ENCODE measurements around the gene IGSF22.

IGSF22 gene

GRCh38 chr11:18713646-18714442 is 12.1 kb downstream of the IGSF22 start:
- DNase-seq (ENCODE audit: low read depth), result no peak

- DNase-seq (ENCODE audit: low read depth), result no peak
Measured at GRCh38 chr11:18710545-18710944, 15.4 kb downstream of the IGSF22 start.

- no peak for DNase-seq (ENCODE audit: low read depth)
Measured at GRCh38 chr11:18709414-18709813, 16.6 kb downstream of the IGSF22 start.

GRCh38 chr11:18707811-18708340 is 18.1 kb downstream of the IGSF22 start:
- no peak for DNase-seq (ENCODE audit: low read depth)

GRCh38 chr11:18706330-18707243 is 19.4 kb downstream of the IGSF22 start:
- DNase-seq (ENCODE audit: low read depth), result peak; percentile 19

GRCh38 chr11:18705651-18706281 is 20.2 kb downstream of the IGSF22 start:
- no peak for DNase-seq (ENCODE audit: low read depth)

GRCh38 chr11:18704698-18705097 is 21.3 kb downstream of the IGSF22 start:
- no peak for DNase-seq (ENCODE audit: low read depth)

- no peak for DNase-seq (ENCODE audit: low read depth)
Measured at GRCh38 chr11:18704045-18704645, 21.8 kb downstream of the IGSF22 start.

GRCh38 chr11:18703001-18703763 is 22.8 kb downstream of the IGSF22 start:
- DNase-seq (ENCODE audit: low read depth), result no peak

GRCh38 chr11:18701614-18702216 is 24.3 kb downstream of the IGSF22 start:
- DNase-seq (ENCODE audit: low read depth), result no peak

GRCh38 chr11:18700872-18701271 is 25.1 kb downstream of the IGSF22 start:
- DNase-seq (ENCODE audit: low read depth), result no peak

- no peak for DNase-seq (ENCODE audit: low read depth)
Measured at GRCh38 chr11:18700375-18700774, 25.6 kb downstream of the IGSF22 start.

- no peak for DNase-seq (ENCODE audit: low read depth)
Measured at GRCh38 chr11:18699848-18700261, 26.1 kb downstream of the IGSF22 start.

- no peak for DNase-seq (ENCODE audit: low read depth)
Measured at GRCh38 chr11:18699269-18699596, 26.8 kb downstream of the IGSF22 start.

GRCh38 chr11:18698341-18699268 is 27.4 kb downstream of the IGSF22 start, which contains the start of gene TMEM86A:
Gene TMEM86A (plus strand): TSS chr11:18698779. CDS start chr11:18698887, 108 bp downstream.
- peak; percentile 81 for DNase-seq (ENCODE audit: low read depth)

- DNase-seq (ENCODE audit: low read depth), result no peak
Measured at GRCh38 chr11:18697576-18697975, 28.4 kb downstream of the IGSF22 start.

- no peak for DNase-seq (ENCODE audit: low read depth)
Measured at GRCh38 chr11:18696638-18697225, 29.3 kb downstream of the IGSF22 start.

GRCh38 chr11:18692941-18693760 is 32.8 kb downstream of the IGSF22 start:
- no peak for DNase-seq (ENCODE audit: low read depth)
